GM12892 (cell line): ENCODE measurements around the gene MAP4K4.

Experiments used
- POLR2A ChIP-seq: IDR thresholded peaks from 2 replicates; pipeline ENCODE4 v1.6.1; 2011; ENCODE audit warnings: low read depth, low read length, control low read depth
- TAF1 ChIP-seq: IDR thresholded peaks from 2 replicates; pipeline ENCODE4 v1.6.1; 2011; ENCODE audit warnings: low read depth, mild to moderate bottlenecking, control low read depth, low read length, borderline replicate concordance

- TF ChIP-seq POLR2A, result no peak
- TF ChIP-seq TAF1, result no peak
Observed at GRCh38 chr2:101776172-101777043, 78.9 kb downstream of the MAP4K4 start.
